ENCODE measurements around the gene RPS6KA4. TPM values are rescaled to one million over a fixed set of nuclear protein-coding genes. Genes with fewer than 3 reads are reported as not detected.

The RPS6KA4 gene
- polyA plus RNA-seq, 3 donors, result 11.1 to 29.4 (median 25.3) TPM

GRCh38 chr11:64357904-64358535, 942 bp upstream of the RPS6KA4 start:
- 50 to 76% (median 55%) methylated on average over 13 of the region's 13 CpGs for WGBS, 3 donors
- H3K27ac ChIP-seq (ENCODE audit: low read depth, low read length), result no peak overlapping the region

- WGBS, 3 donors, result 21 to 30% (median 25%) methylated on average over 7 of the region's 7 CpGs
- peak overlapping the region; percentile 9 for H3K27ac ChIP-seq (ENCODE audit: low read depth, low read length)
Measured at GRCh38 chr11:64358536-64358906, 441 bp upstream of the RPS6KA4 start.

GRCh38 chr11:64359712-64360445, 917 bp downstream of the RPS6KA4 start:
- WGBS, 3 donors, result 46 to 63% (median 58%) methylated on average over 38 of the region's 38 CpGs
- H3K27ac ChIP-seq (ENCODE audit: low read depth, low read length), result no peak overlapping the region

- no peak overlapping the region for H3K27ac ChIP-seq (ENCODE audit: low read depth, low read length)
- WGBS, 3 donors, result 53 to 68% (median 60%) methylated on average over 13 of the region's 13 CpGs
Measured at GRCh38 chr11:64360448-64360921, 1.5 kb downstream of the RPS6KA4 start.

GRCh38 chr11:64361659-64362058, 2.7 kb downstream of the RPS6KA4 start:
- no peak overlapping the region for H3K27ac ChIP-seq (ENCODE audit: low read depth, low read length)
- 94 to 96% (median 95%) methylated on average over 18 of the region's 18 CpGs for WGBS, 3 donors

- WGBS, 3 donors, result 93 to 95% (median 95%) methylated on average over 10 of the region's 10 CpGs
- H3K27ac ChIP-seq (ENCODE audit: low read depth, low read length), result no peak overlapping the region
Measured at GRCh38 chr11:64362339-64362738, 3.4 kb downstream of the RPS6KA4 start.

GRCh38 chr11:64364435-64364834, 5.5 kb downstream of the RPS6KA4 start:
- H3K27ac ChIP-seq (ENCODE audit: low read depth, low read length), result no peak overlapping the region
- 85 to 94% (median 88%) methylated on average over 6 of the region's 6 CpGs for WGBS, 3 donors

- WGBS, 3 donors, result 77 to 90% (median 90%) methylated on average over 4 of the region's 4 CpGs
- no peak overlapping the region for H3K27ac ChIP-seq (ENCODE audit: low read depth, low read length)
Measured at GRCh38 chr11:64364911-64365310, 5.9 kb downstream of the RPS6KA4 start.

- H3K27ac ChIP-seq (ENCODE audit: low read depth, low read length), result no peak overlapping the region
- 92 to 97% (median 97%) methylated on average over 1 of the region's 1 CpG for WGBS, 3 donors
Measured at GRCh38 chr11:64366751-64367150, 7.8 kb downstream of the RPS6KA4 start.

GRCh38 chr11:64367931-64368672, 9.1 kb downstream of the RPS6KA4 start:
- 86 to 92% (median 91%) methylated on average over 43 to 46 of the region's 46 CpGs for WGBS, 3 donors
- no peak overlapping the region for H3K27ac ChIP-seq (ENCODE audit: low read depth, low read length)

GRCh38 chr11:64368673-64369074, 9.7 kb downstream of the RPS6KA4 start:
- WGBS, 3 donors, result 90 to 92% (median 91%) methylated on average over 28 of the region's 28 CpGs
- no peak overlapping the region for H3K27ac ChIP-seq (ENCODE audit: low read depth, low read length)

GRCh38 chr11:64369440-64370421, 10.8 kb downstream of the RPS6KA4 start:
- H3K27ac ChIP-seq (ENCODE audit: low read depth, low read length), result no peak overlapping the region
- 87 to 93% (median 92%) methylated on average over 74 to 82 of the region's 82 CpGs for WGBS, 3 donors

GRCh38 chr11:64371201-64371600, 12.2 kb downstream of the RPS6KA4 start:
- no peak overlapping the region for H3K27ac ChIP-seq (ENCODE audit: low read depth, low read length)
- 83 to 88% (median 88%) methylated on average over 18 to 22 of the region's 22 CpGs for WGBS, 3 donors

GRCh38 chr11:64372021-64372420, 13.1 kb downstream of the RPS6KA4 start:
- WGBS, 3 donors, result 94 to 96% (median 94%) methylated on average over 6 of the region's 6 CpGs

GRCh38 chr11:64372802-64373597, 14.0 kb downstream of the RPS6KA4 start:
- no peak overlapping the region for H3K27ac ChIP-seq (ENCODE audit: low read depth, low read length)
- WGBS, 3 donors, result 65 to 71% (median 65%) methylated on average over 17 to 18 of the region's 18 CpGs

More at GRCh38 chr11:64372021-64372420, 13.1 kb downstream of the RPS6KA4 start:
- H3K27ac ChIP-seq (ENCODE audit: low read depth, low read length), result no peak overlapping the region

- no peak overlapping the region for H3K27ac ChIP-seq (ENCODE audit: low read depth, low read length)
- WGBS, 3 donors, result 44 to 73% (median 48%) methylated on average over 5 of the region's 5 CpGs
Measured at GRCh38 chr11:64373598-64373974, 14.6 kb downstream of the RPS6KA4 start.

GRCh38 chr11:64376071-64376470, 17.1 kb downstream of the RPS6KA4 start:
- WGBS, 3 donors, result 89 to 95% (median 95%) methylated on average over 7 of the region's 7 CpGs
- H3K27ac ChIP-seq (ENCODE audit: low read depth, low read length), result no peak overlapping the region
